ENCODE measurements around the gene PKIG. TPM values are rescaled to one million over a fixed set of nuclear protein-coding genes. Genes with fewer than 3 reads are reported as not detected.

PKIG gene
- total RNA-seq, 4 donors from 2014 or later = 72.9 to 153 (median 100) TPM

GRCh38 chr20:44624152-44624551 lies 41.8 kb downstream of the PKIG start:
- in situ Hi-C loops (cut with MboI; ENCODE audit: low sequenced_read_pairs in 4 of 4) (loop anchor here in 3 of 4 donors (25.0 kb wide), 2 partner anchors 237 to 412 kb away; partner anchors contain the start of gene OSER1 (in 3 of the 3)), intact Hi-C loops (cut with DNase I; ENCODE audit: low total_unique reads) (no loop called here)
- ATAC-seq (no peak), DNase-seq (no peak)
- H3K4me3 ChIP-seq = no peak overlapping the region
- H3K27ac ChIP-seq = no peak overlapping the region
- no peaks in the 10 kb centered on the region for H3K4me1 ChIP-seq
- no peaks in the 10 kb centered on the region for H3K27me3 ChIP-seq
- H3K9me3 ChIP-seq = no peaks in the 10 kb centered on the region
- TF ChIP-seq POLR2A (IDR thresholded peaks at IDR 0.05) (no peak), CTCF (IDR thresholded peaks at IDR 0.05 in 4 of 5, conservative IDR thresholded peaks at IDR 0.05 in 1 of 5) (no peak)
- peaks cover 0 to 4% of the 10 kb centered on the region in 2 donors for H3K36me3 ChIP-seq

GRCh38 chr20:44624743-44625271 lies 42.4 kb downstream of the PKIG start:
- ATAC-seq (no peak), DNase-seq (no peak)
- Histone ChIP-seq H3K36me3 (no peaks in the 10 kb centered on the region), H3K27ac (no peak overlapping the region), H3K9me3 (no peaks in the 10 kb centered on the region), H3K4me3 (no peak overlapping the region), H3K27me3 (no peaks in the 10 kb centered on the region), H3K4me1 (no peaks in the 10 kb centered on the region)
- TF ChIP-seq POLR2A (IDR thresholded peaks at IDR 0.05) (no peak), CTCF (IDR thresholded peaks at IDR 0.05 in 4 of 5, conservative IDR thresholded peaks at IDR 0.05 in 1 of 5) (no peak)
- intact Hi-C loops (cut with DNase I; ENCODE audit: low total_unique reads) (no loop called here), in situ Hi-C loops (cut with MboI; ENCODE audit: low sequenced_read_pairs in 4 of 4) (loop anchor here in 3 of 4 donors (25.0 kb wide), 2 partner anchors 238 to 413 kb away; partner anchors contain the start of gene OSER1 (in 3 of the 3))

- no peaks in the 10 kb centered on the region for H3K4me1 ChIP-seq
- TF ChIP-seq CTCF (IDR thresholded peaks at IDR 0.05 in 4 of 5, conservative IDR thresholded peaks at IDR 0.05 in 1 of 5) (no peak), POLR2A (IDR thresholded peaks at IDR 0.05) (no peak)
- no peak overlapping the region for H3K4me3 ChIP-seq
- no peaks in the 10 kb centered on the region for H3K9me3 ChIP-seq
- H3K27me3 ChIP-seq = no peaks in the 10 kb centered on the region
- no peak overlapping the region for H3K27ac ChIP-seq
- intact Hi-C loops (cut with DNase I; ENCODE audit: low total_unique reads) = no loop called here
- ATAC-seq = no peak
- no peaks in the 10 kb centered on the region for H3K36me3 ChIP-seq
- no peak for DNase-seq
- in situ Hi-C loops (cut with MboI; ENCODE audit: low sequenced_read_pairs in 4 of 4) = no loop called here
Measured at GRCh38 chr20:44625361-44625760, 43.0 kb downstream of the PKIG start.

GRCh38 chr20:44626278-44626677 lies 43.9 kb downstream of the PKIG start:
- H3K36me3 ChIP-seq = no peaks in the 10 kb centered on the region
- no peak overlapping the region for H3K4me3 ChIP-seq
- no peaks in the 10 kb centered on the region for H3K27me3 ChIP-seq
- no peak for TF ChIP-seq CTCF (IDR thresholded peaks at IDR 0.05 in 4 of 5, conservative IDR thresholded peaks at IDR 0.05 in 1 of 5)
- no peak for TF ChIP-seq POLR2A (IDR thresholded peaks at IDR 0.05)
- H3K9me3 ChIP-seq = no peaks in the 10 kb centered on the region
- H3K4me1 ChIP-seq = no peaks in the 10 kb centered on the region
- DNase-seq (no peak), ATAC-seq (no peak)
- no peak overlapping the region for H3K27ac ChIP-seq
- in situ Hi-C loops (cut with MboI; ENCODE audit: low sequenced_read_pairs in 4 of 4) = no loop called here
- intact Hi-C loops (cut with DNase I; ENCODE audit: low total_unique reads) = no loop called here

Data from gastrocnemius medialis (tissue), 4 donors.